ENCODE data around the gene SOX9.

The SOX9 gene

DNA sequence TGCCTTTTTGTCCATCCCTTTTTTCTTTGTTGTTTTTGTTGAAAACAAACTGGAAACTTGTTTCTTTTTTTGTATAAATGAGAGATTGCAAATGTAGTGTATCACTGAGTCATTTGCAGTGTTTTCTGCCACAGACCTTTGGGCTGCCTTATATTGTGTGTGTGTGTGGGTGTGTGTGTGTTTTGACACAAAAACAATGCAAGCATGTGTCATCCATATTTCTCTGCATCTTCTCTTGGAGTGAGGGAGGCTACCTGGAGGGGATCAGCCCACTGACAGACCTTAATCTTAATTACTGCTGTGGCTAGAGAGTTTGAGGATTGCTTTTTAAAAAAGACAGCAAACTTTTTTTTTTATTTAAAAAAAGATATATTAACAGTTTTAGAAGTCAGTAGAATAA is 4.9 kb downstream of the SOX9 start:
- H3K36me3 ChIP-seq (ENCODE audit: control insufficient read depth, insufficient read depth, low read length) = no peaks in the 10 kb centered on the region
- H3K9me3 ChIP-seq (ENCODE audit: control insufficient read depth, low read length) = no peaks in the 10 kb centered on the region
- no peak overlapping the region for H3K4me3 ChIP-seq (ENCODE audit: insufficient read depth, low read depth, low read length, poor library complexity, severe bottlenecking)
- H3K27me3 ChIP-seq (replicated peaks; ENCODE audit: control insufficient read depth, insufficient read depth, low read length, poor library complexity, severe bottlenecking) = peaks cover 14% of the 10 kb centered on the region
- peaks cover 4% of the 10 kb centered on the region for H3K4me1 ChIP-seq (ENCODE audit: control insufficient read depth, insufficient read depth, low read length, poor library complexity, severe bottlenecking)
- DNase-seq = no peak
- H3K27ac ChIP-seq (ENCODE audit: insufficient read depth, low read length, poor library complexity, severe bottlenecking) = no peak overlapping the region

DNA sequence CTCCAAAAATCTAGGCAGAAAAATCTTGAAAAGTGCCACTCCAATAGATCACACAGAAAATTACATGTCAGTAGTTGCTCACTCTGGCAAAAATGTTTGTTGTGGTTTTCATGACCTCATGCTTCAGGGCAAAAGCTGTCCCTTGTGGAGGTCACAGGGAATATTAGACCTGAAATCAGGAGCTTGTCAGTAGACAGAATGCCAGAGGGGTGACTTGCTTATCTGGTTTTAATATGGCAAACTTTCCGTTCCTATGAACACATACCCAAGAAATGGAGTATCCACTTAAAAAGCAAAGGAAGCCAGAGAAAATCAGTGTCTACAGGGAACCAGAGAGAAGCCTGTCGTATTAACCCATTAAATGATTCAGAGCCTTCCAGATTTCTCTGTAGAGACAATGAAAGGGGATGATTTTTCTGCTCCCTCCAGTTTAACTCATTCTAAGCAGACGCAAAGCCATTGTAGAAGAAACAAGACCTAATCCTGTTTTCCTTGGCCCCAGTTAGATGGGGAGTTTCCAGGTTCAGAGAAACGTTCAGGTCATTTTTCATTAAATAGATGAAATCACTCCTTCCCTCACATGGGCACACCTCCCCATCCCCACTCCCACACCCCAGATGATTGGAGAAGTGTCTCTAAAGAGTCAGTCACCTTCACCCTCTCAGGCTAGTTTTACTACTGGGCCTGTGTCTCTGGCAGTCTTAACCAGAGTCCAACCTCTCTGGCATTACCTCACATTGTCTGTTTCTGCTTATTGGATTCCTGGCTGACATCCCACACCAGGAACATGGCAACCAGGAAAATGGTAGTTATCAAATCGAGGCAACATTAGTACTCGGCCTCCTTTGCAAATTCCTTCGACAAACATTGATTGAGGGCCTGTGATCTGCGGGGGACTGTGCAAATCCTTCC is 6.0 kb downstream of the SOX9 start:
- H3K36me3 ChIP-seq (ENCODE audit: control insufficient read depth, insufficient read depth, low read length) = no peaks in the 10 kb centered on the region
- DNase-seq = no peak
- H3K27ac ChIP-seq (ENCODE audit: insufficient read depth, low read length, poor library complexity, severe bottlenecking) = no peak overlapping the region
- peaks cover 2% of the 10 kb centered on the region for H3K4me1 ChIP-seq (ENCODE audit: control insufficient read depth, insufficient read depth, low read length, poor library complexity, severe bottlenecking)
- H3K4me3 ChIP-seq (ENCODE audit: insufficient read depth, low read depth, low read length, poor library complexity, severe bottlenecking) = no peak overlapping the region
- no peaks in the 10 kb centered on the region for H3K9me3 ChIP-seq (ENCODE audit: control insufficient read depth, low read length)
- H3K27me3 ChIP-seq (replicated peaks; ENCODE audit: control insufficient read depth, insufficient read depth, low read length, poor library complexity, severe bottlenecking) = peaks cover 7% of the 10 kb centered on the region

DNA sequence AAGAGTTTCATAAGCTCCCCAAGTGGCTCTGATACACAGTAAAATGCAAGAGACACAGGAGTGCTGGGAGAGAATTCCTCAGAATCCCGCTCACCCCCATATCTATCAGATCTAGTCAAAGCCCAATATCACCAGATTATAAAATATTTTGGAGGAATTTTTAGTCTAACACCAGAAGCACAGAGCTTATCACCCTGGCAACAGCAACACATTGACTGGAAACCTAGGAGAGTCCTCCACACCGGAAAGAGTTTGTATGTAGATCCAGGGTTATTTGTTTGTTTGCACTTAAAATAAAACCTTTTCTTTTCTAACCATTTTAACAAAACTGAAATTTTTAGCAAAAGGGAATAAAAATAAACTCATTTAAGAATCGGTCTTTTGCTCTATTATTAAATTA is 7.2 kb downstream of the SOX9 start:
- no peak overlapping the region for H3K4me3 ChIP-seq (ENCODE audit: insufficient read depth, low read depth, low read length, poor library complexity, severe bottlenecking)
- peaks cover 3% of the 10 kb centered on the region for H3K27me3 ChIP-seq (replicated peaks; ENCODE audit: control insufficient read depth, insufficient read depth, low read length, poor library complexity, severe bottlenecking)
- H3K9me3 ChIP-seq (ENCODE audit: control insufficient read depth, low read length) = no peaks in the 10 kb centered on the region
- H3K36me3 ChIP-seq (ENCODE audit: control insufficient read depth, insufficient read depth, low read length) = no peaks in the 10 kb centered on the region
- no peaks in the 10 kb centered on the region for H3K4me1 ChIP-seq (ENCODE audit: control insufficient read depth, insufficient read depth, low read length, poor library complexity, severe bottlenecking)
- no peak for DNase-seq
- no peak overlapping the region for H3K27ac ChIP-seq (ENCODE audit: insufficient read depth, low read length, poor library complexity, severe bottlenecking)

DNA sequence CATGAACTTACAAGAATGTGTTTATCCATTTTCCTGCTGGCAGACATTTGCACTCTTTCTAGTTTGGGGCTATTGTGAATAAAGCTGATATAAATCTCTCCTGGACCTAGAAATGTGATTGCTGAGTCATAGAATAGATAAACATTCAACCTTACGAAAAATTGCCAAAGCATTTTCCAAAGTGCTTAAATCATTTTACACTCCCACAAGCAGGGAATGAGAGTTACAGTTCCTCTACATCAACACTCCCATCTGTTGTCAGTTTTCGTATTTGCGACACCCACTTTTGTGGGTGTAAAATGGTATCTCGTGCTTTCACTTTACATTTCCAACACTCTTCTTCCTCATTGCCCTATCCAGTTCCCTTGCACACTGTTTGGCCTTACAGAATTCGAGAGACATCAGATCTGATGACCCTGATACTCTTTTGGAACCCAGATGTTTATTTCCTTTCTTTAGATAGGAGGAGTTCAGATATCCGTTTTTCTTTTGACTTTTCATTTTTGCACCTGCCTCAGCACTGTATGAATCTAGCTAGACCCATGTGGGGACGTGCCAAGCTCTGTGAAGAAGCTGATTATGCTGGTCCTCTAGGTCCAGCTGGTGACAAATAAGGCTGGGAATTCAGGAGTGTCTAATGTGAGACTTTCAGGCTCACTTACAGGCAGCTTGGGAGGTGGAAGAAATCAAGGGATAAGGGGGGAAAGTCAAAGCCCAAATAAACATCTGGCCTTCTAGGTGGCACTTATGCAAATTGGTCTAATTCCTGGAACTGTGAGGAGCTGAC is 14.0 kb downstream of the SOX9 start:
- Histone ChIP-seq H3K27me3 (replicated peaks; ENCODE audit: control insufficient read depth, insufficient read depth, low read length, poor library complexity, severe bottlenecking) (no peaks in the 10 kb centered on the region), H3K36me3 (ENCODE audit: control insufficient read depth, insufficient read depth, low read length) (no peaks in the 10 kb centered on the region), H3K4me3 (ENCODE audit: insufficient read depth, low read depth, low read length, poor library complexity, severe bottlenecking) (no peak overlapping the region), H3K4me1 (ENCODE audit: control insufficient read depth, insufficient read depth, low read length, poor library complexity, severe bottlenecking) (no peaks in the 10 kb centered on the region), H3K27ac (ENCODE audit: insufficient read depth, low read length, poor library complexity, severe bottlenecking) (no peak overlapping the region), H3K9me3 (ENCODE audit: control insufficient read depth, low read length) (no peaks in the 10 kb centered on the region)
- no peak for DNase-seq

DNA sequence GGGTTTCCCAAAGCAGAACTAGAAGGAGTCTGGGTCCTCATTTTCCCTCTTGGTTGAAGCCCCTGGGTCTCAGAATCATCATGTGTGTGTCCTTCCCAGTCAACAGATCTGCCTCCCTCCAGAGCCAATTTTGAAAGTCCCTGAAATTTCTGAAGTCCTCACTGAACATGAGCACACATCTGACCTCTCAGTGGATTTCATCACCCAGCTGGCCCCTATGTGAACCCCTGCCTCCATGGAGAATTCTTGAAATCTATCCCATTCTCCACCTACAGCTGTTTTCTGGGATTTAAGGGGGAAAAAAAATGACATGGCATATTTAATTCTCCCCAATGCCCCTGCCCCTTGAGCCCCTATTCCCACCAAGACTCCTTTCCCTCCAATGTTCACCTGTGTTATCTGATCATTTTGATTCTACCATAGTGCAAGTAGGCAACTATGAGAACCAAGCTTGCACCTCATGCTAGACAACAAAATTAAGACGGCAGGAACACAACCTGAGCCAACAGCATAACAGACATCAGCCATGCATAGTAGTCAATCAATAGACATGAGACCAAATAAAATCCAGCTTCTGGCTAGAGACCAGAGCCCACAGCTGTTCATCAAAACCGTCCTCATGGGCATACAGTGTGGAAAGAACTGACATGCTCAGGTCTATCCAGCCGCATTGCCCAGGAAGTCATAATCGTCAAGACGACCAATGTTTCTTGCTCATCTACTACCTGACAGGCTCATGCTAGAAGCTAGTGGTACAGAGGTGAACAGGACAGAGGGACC is 14.9 kb downstream of the SOX9 start:
- no peaks in the 10 kb centered on the region for H3K36me3 ChIP-seq (ENCODE audit: control insufficient read depth, insufficient read depth, low read length)
- H3K4me3 ChIP-seq (ENCODE audit: insufficient read depth, low read depth, low read length, poor library complexity, severe bottlenecking) = no peak overlapping the region
- no peak for DNase-seq
- no peak overlapping the region for H3K27ac ChIP-seq (ENCODE audit: insufficient read depth, low read length, poor library complexity, severe bottlenecking)
- H3K9me3 ChIP-seq (ENCODE audit: control insufficient read depth, low read length) = no peaks in the 10 kb centered on the region
- no peaks in the 10 kb centered on the region for H3K27me3 ChIP-seq (replicated peaks; ENCODE audit: control insufficient read depth, insufficient read depth, low read length, poor library complexity, severe bottlenecking)
- H3K4me1 ChIP-seq (ENCODE audit: control insufficient read depth, insufficient read depth, low read length, poor library complexity, severe bottlenecking) = no peaks in the 10 kb centered on the region

DNA sequence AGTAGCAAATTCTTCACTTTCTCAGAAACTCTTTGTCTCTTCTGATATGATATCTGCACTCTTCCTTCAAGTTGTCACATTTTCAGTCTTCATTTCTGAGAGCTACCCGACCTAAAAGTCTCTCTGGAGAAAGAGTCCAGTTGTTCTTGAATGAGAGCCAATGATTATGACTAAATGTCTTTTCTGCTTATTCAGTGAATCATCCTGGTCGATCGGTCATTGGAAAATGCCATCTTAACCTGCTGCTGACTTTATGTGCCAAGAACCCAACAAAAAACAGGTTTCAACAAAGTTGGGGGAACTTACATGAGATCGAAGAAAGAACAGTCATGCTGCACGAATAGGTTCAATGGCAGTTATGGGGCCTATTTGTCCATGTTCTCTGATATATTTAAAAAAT is 15.9 kb downstream of the SOX9 start:
- Histone ChIP-seq H3K9me3 (ENCODE audit: control insufficient read depth, low read length) (no peaks in the 10 kb centered on the region), H3K27ac (ENCODE audit: insufficient read depth, low read length, poor library complexity, severe bottlenecking) (no peak overlapping the region), H3K36me3 (ENCODE audit: control insufficient read depth, insufficient read depth, low read length) (no peaks in the 10 kb centered on the region), H3K4me1 (ENCODE audit: control insufficient read depth, insufficient read depth, low read length, poor library complexity, severe bottlenecking) (no peaks in the 10 kb centered on the region), H3K27me3 (replicated peaks; ENCODE audit: control insufficient read depth, insufficient read depth, low read length, poor library complexity, severe bottlenecking) (no peaks in the 10 kb centered on the region), H3K4me3 (ENCODE audit: insufficient read depth, low read depth, low read length, poor library complexity, severe bottlenecking) (no peak overlapping the region)
- DNase-seq = no peak

DNA sequence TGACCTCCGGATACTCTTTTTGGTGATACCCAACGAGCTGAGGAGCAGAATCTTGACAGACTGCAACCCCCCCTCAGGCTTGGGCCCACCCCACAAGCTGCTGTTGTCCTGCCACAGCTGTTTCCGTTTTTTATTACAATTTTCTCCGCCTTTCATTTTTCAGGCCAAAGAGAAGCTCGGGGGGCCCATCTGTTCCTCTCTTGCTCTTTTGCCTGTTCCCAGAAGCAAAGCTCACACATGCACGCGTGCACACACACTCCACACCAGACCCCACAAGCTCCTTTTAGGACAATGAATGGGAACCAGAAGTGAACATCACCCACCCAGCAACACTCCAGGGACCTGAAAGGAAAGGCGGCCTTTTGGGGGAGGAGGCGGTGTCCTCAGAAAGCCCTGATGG is 16.3 kb downstream of the SOX9 start:
- no peaks in the 10 kb centered on the region for H3K4me1 ChIP-seq (ENCODE audit: control insufficient read depth, insufficient read depth, low read length, poor library complexity, severe bottlenecking)
- DNase-seq = no peak
- H3K36me3 ChIP-seq (ENCODE audit: control insufficient read depth, insufficient read depth, low read length) = no peaks in the 10 kb centered on the region
- no peak overlapping the region for H3K27ac ChIP-seq (ENCODE audit: insufficient read depth, low read length, poor library complexity, severe bottlenecking)
- no peaks in the 10 kb centered on the region for H3K27me3 ChIP-seq (replicated peaks; ENCODE audit: control insufficient read depth, insufficient read depth, low read length, poor library complexity, severe bottlenecking)
- no peak overlapping the region for H3K4me3 ChIP-seq (ENCODE audit: insufficient read depth, low read depth, low read length, poor library complexity, severe bottlenecking)
- H3K9me3 ChIP-seq (ENCODE audit: control insufficient read depth, low read length) = no peaks in the 10 kb centered on the region

DNA sequence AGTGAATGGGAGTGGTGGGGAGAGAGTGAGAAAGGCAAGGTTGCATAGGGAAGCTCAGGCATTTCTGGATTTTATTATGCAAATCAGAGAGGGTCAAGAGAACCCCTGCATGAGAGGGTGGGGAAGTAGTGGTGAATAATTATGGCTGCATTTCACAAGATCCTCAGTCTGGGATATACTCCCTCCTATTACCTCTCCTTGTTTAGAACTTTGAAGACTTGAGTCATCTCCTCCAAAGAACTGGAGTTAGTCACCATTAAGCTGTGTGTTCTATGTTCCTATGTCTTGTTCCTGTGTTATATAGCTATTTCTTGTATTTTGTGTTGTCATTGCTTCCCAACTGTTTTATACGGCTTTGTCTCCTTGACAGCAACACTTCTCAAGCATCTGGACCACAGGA is 18.4 kb downstream of the SOX9 start:
- H3K9me3 ChIP-seq (ENCODE audit: control insufficient read depth, low read length) = no peaks in the 10 kb centered on the region
- no peak overlapping the region for H3K4me3 ChIP-seq (ENCODE audit: insufficient read depth, low read depth, low read length, poor library complexity, severe bottlenecking)
- no peaks in the 10 kb centered on the region for H3K36me3 ChIP-seq (ENCODE audit: control insufficient read depth, insufficient read depth, low read length)
- no peak overlapping the region for H3K27ac ChIP-seq (ENCODE audit: insufficient read depth, low read length, poor library complexity, severe bottlenecking)
- H3K27me3 ChIP-seq (replicated peaks; ENCODE audit: control insufficient read depth, insufficient read depth, low read length, poor library complexity, severe bottlenecking) = no peaks in the 10 kb centered on the region
- H3K4me1 ChIP-seq (ENCODE audit: control insufficient read depth, insufficient read depth, low read length, poor library complexity, severe bottlenecking) = no peaks in the 10 kb centered on the region
- no peak for DNase-seq

DNA sequence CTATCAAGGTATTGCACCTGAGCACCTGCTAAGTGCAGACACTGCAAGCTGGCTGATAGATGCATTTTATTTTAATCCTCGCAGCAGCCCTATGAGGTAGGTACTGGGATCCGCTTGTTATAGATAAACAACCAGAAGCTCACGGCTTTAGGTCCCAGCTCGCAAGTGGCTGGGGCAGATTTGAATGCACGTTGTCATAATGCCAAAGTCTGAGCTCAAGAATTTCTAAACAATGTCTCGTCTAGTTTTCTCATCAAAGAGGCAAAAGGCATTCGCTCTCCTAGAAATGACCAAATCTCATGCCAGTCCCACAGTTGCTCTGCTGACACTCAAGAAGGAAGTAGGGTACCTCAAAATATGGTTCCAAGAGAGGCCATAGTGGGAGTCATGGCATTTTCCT is 20.5 kb downstream of the SOX9 start:
- no peak for DNase-seq

More for the DNA sequence above, 20.5 kb downstream of the SOX9 start:
- H3K4me1 ChIP-seq (ENCODE audit: control insufficient read depth, insufficient read depth, low read length, poor library complexity, severe bottlenecking) = no peaks in the 10 kb centered on the region
- no peak overlapping the region for H3K27ac ChIP-seq (ENCODE audit: insufficient read depth, low read length, poor library complexity, severe bottlenecking)
- no peaks in the 10 kb centered on the region for H3K9me3 ChIP-seq (ENCODE audit: control insufficient read depth, low read length)
- no peaks in the 10 kb centered on the region for H3K27me3 ChIP-seq (replicated peaks; ENCODE audit: control insufficient read depth, insufficient read depth, low read length, poor library complexity, severe bottlenecking)
- H3K4me3 ChIP-seq (ENCODE audit: insufficient read depth, low read depth, low read length, poor library complexity, severe bottlenecking) = no peak overlapping the region
- no peaks in the 10 kb centered on the region for H3K36me3 ChIP-seq (ENCODE audit: control insufficient read depth, insufficient read depth, low read length)

Measured in effector memory CD4-positive, alpha-beta T cell (primary cell).